Ascending aorta (tissue), 2 donors: ENCODE measurements around the gene SMAD9. TPM values are rescaled to one million over a fixed set of nuclear protein-coding genes. Genes with fewer than 3 reads are reported as not detected.
A peak's percentile ranks its signal among the peaks of the same experiment; 100 is the strongest.

Experiments
- DNase-seq, 2 donors: peaks; one replicate each; pipeline ENCODE4 v3.0.0-alpha.2; 2019; ENCODE audit warnings: low spot score in 2 of 2
- H3K27ac ChIP-seq, 2 donors: fragments of 200-600 bp; sonication (generic); one replicate each; pipeline ENCODE4 v1.5.1; 2016 to 2017; ENCODE audit warnings: mild to moderate bottlenecking in 1 of 2
- H3K27me3 ChIP-seq: fragments of 200-600 bp; sonication (generic); one replicate; pipeline ENCODE4 v1.5.1; 2017
- H3K36me3 ChIP-seq, 2 donors: fragments of 200-600 bp; sonication (generic); one replicate each; pipeline ENCODE4 v1.5.1; 2016
- H3K4me1 ChIP-seq, 2 donors: fragments of 200-600 bp; sonication (generic); one replicate each; pipeline ENCODE4 v1.5.1; 2016 to 2017; ENCODE audit warnings: mild to moderate bottlenecking in 1 of 2
- H3K4me3 ChIP-seq, 2 donors: fragments of 200-600 bp; sonication (generic); one replicate each; pipeline ENCODE4 v1.5.1; 2016 to 2017; ENCODE audit warnings: mild to moderate bottlenecking in 1 of 2
- H3K9me3 ChIP-seq, 2 donors: fragments of 200-600 bp; sonication (generic); one replicate each; pipeline ENCODE4 v1.5.1; 2016
- intact Hi-C: fragments of 100-400 bp; cut with DNase I; formaldehyde crosslinking; loops from one replicate; pipeline ENCODE4 v1.15.1; 2023
- total RNA-seq: library from RNA; depleted of rRNA; stranded (reverse); fragments of >200 nt; gene quantifications from one replicate; pipeline ENCODE4 v1.1.0, GENCODE V29; 2016
- TF ChIP-seq, protein P1 (sequence below), 3 experiments: fragments of 200-600 bp in 2 of 3; fragments of 450-650 bp in 1 of 3; sonication (generic) in 2 of 3; IDR thresholded peaks; one replicate each; pipeline ENCODE4 v1.5.1; 2016 to 2019; ENCODE audit warnings: antibody characterized with exemption in 3 of 3, mild to moderate bottlenecking in 1 of 3, moderate library complexity in 1 of 3

The SMAD9 gene
- total RNA-seq, 1 donor from 2014 or later = 24.5 TPM

DNA sequence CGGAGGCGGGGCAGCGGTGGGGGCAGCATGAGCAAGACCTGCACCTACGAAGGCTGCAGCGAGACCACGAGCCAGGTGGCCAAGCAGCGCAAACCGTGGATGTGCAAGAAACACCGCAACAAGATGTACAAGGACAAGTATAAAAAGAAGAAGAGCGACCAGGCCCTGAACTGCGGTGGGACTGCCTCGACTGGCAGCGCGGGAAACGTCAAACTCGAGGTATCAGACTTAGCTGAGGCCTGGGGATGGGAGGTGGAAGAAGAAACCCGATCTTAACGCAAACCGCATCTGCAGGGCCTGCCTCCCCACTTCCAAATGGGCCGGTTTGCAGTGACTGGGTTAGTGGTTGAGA, 100.3 kb downstream of the SMAD9 start:
- Histone ChIP-seq H3K4me1 (peaks cover 0 to 4% of the 10 kb centered on the region in 2 donors), H3K36me3 (no peaks in the 10 kb centered on the region), H3K27me3 (no peaks in the 10 kb centered on the region), H3K4me3 (peak overlapping the region; percentile 74 to 87), H3K27ac (peak overlapping the region; percentile 63 to 73), H3K9me3 (no peaks in the 10 kb centered on the region)
- DNase-seq = no peak
- TF ChIP-seq, protein P1, sequence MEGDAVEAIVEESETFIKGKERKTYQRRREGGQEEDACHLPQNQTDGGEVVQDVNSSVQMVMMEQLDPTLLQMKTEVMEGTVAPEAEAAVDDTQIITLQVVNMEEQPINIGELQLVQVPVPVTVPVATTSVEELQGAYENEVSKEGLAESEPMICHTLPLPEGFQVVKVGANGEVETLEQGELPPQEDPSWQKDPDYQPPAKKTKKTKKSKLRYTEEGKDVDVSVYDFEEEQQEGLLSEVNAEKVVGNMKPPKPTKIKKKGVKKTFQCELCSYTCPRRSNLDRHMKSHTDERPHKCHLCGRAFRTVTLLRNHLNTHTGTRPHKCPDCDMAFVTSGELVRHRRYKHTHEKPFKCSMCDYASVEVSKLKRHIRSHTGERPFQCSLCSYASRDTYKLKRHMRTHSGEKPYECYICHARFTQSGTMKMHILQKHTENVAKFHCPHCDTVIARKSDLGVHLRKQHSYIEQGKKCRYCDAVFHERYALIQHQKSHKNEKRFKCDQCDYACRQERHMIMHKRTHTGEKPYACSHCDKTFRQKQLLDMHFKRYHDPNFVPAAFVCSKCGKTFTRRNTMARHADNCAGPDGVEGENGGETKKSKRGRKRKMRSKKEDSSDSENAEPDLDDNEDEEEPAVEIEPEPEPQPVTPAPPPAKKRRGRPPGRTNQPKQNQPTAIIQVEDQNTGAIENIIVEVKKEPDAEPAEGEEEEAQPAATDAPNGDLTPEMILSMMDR (IDR thresholded peaks at IDR 0.05) = no peak
- intact Hi-C loops = loop anchor here (2.0 kb wide), 2 partner anchors 101 to 473 kb away; partner anchors contain the start of genes SMAD9 and SPART

DNA sequence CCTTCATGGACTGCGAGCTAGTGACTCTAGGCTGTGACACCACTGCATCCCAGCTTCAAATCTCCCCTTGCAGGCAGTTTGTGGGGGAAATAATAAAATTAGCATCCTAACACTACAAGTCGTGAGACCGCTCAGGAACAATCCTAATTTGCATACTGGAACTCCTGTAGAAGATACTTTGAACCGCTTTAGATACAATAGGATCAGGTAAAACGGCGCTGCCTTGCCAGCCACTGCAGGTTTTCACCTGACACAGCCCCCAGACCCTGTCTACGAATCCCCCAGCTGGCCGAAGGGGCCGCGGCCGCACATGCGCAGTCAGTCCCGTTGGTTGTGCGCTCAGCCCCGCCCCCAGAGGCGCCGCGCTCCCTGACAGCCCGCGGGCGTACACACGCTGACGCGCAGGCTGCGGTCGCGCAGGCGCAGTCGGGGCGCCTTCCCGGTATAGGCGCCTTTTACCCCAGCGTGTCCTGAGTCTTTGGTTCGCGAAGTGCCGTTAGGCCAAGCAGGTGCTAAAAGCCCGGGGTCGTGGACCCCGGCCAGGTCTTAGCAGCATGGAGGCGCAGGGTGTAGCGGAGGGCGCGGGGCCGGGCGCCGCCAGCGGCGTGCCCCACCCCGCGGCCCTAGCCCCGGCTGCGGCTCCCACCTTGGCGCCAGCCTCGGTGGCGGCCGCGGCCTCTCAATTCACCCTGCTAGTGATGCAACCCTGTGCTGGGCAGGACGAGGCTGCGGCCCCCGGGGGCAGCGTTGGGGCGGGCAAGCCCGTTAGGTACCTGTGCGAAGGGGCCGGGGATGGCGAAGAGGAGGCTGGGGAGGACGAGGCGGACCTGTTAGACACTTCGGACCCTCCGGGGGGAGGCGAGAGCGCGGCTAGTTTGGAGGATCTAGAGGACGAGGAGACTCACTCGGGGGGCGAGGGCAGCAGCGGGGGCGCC, 101.0 kb downstream of the SMAD9 start, which contains the start of gene RFXAP:
RFXAP (plus strand) TSS at position 419 of the 935 bp plus-strand sequence; CDS start at position 555, 136 bp downstream.
- no peaks in the 10 kb centered on the region for H3K27me3 ChIP-seq
- H3K27ac ChIP-seq = peak within 1 kb of the TSS; percentile 63 to 73
- TF ChIP-seq, protein P1 (IDR thresholded peaks at IDR 0.05) = peak in 2 of 3 experiments; percentile 17 to 22
- no peaks in the 10 kb centered on the region for H3K36me3 ChIP-seq
- no peaks in the 10 kb centered on the region for H3K9me3 ChIP-seq
- DNase-seq = peak; percentile 45 to 92
- peaks cover 0 to 4% of the 10 kb centered on the region in 2 donors for H3K4me1 ChIP-seq
- intact Hi-C loops = loop anchor here (2.0 kb wide), 2 partner anchors 102 to 472 kb away; partner anchors contain the start of genes SMAD9 and SPART
- peak within 1 kb of the TSS; percentile 74 to 87 for H3K4me3 ChIP-seq

DNA sequence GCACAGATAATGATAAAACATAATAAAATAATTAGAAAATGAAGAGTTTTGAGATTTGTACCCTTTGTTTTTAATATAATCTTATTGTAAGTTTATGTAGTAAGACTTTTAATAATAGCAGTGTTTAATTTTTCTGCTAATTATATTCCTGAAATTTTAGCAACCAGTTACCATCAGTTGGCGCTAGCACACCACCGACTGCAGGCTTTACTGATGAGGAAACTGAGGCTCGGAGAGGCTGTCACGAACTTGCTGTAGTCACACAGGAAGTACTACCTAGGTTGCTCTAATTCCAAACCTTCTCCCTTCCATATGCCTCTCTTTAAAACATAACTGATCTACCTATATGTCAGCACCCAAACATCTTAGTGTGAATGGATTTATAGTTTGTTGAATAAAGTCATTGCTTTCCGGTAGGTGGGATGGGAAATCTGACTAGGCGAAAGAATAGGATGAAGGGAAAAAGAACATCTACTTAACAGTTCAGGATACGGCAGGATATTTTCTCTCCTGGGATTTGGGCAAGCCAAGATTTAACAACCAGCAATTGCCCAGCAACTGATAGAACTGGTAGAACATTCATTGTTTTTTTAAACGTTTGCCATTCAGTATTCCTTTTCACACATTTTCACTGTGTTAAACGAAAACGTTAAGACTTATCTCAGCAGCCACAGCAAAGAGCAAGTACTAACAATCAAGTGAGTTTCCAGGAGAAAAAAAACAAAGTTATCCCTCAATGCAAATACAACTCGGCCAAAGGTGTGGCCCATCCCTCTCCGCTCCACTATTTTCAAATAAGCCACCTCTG, 101.8 kb downstream of the SMAD9 start:
- no peak for DNase-seq
- intact Hi-C loops = loop anchor here (2.0 kb wide), 2 partner anchors 103 to 471 kb away; partner anchors contain the start of genes SMAD9 and SPART
- Histone ChIP-seq H3K4me3 (peak overlapping the region; percentile 74 to 87), H3K27ac (peak overlapping the region; percentile 63 to 73), H3K36me3 (no peaks in the 10 kb centered on the region), H3K4me1 (peaks cover 0 to 4% of the 10 kb centered on the region in 2 donors), H3K27me3 (no peaks in the 10 kb centered on the region), H3K9me3 (no peaks in the 10 kb centered on the region)
- TF ChIP-seq, protein P1 (IDR thresholded peaks at IDR 0.05) = no peak

DNA sequence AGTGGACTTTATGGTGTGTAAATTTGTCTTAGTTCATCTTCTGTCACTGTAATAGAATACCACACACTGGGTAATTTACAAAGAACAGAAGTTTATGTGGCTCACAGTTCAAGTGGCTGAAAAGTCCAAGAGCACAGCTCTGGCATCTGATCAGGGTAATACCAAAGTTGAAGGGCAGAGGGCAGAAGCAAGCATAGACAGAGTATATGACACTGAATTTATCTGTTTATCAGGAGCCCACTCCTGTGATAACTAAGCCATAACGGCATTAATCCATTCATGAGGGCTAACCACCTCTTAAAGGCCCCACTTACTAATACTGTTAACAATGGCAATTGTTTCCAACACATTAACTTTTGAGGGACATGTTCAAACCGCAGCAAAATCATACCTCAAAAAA, 105.0 kb downstream of the SMAD9 start:
- no peak for DNase-seq

DNA sequence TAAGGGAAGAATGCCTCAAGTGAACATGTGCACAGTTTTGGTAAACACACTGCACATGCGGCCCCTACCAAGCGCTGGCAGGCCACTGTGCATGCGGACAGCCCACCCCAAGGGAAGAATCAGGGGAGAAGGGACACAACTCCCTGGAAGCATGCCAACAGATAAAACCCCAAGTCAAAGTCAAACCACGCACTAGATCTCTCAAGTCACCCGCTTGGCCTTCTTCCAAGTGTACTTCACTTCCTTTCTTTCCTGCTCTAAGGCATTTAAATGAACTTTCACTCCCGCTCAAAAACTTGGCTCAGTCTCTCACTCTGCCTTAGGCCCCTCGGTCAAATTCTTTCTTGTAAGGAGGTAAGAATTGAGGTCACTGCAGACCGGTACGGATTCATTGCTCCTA, 105.6 kb downstream of the SMAD9 start:
- H3K36me3 ChIP-seq = no peaks in the 10 kb centered on the region
- H3K27me3 ChIP-seq = no peaks in the 10 kb centered on the region
- H3K4me1 ChIP-seq = no peaks in the 10 kb centered on the region
- intact Hi-C loops = no loop called here
- no peak overlapping the region for H3K4me3 ChIP-seq
- H3K9me3 ChIP-seq = no peaks in the 10 kb centered on the region
- TF ChIP-seq, protein P1 (IDR thresholded peaks at IDR 0.05) = no peak
- H3K27ac ChIP-seq = no peak overlapping the region
- no peak for DNase-seq

More for the DNA sequence above, 105.0 kb downstream of the SMAD9 start:
- Histone ChIP-seq H3K27me3 (no peaks in the 10 kb centered on the region), H3K27ac (no peak overlapping the region), H3K9me3 (no peaks in the 10 kb centered on the region), H3K36me3 (no peaks in the 10 kb centered on the region), H3K4me3 (no peak overlapping the region), H3K4me1 (no peaks in the 10 kb centered on the region)
- intact Hi-C loops = no loop called here
- TF ChIP-seq, protein P1 (IDR thresholded peaks at IDR 0.05) = peak in 1 of 3 experiments; percentile 8
